GM12874 (cell line): ENCODE results near the gene ADGRL2.

Experiments
- TF ChIP-seq, protein P1 (sequence below): IDR thresholded peaks from 2 replicates; pipeline ENCODE4 v1.5.1; 2011; ENCODE audit warnings: low read depth, mild to moderate bottlenecking, control low read depth, low read length, moderate library complexity; ENCODE audit not compliant: insufficient read depth

ADGRL2 gene

DNA sequence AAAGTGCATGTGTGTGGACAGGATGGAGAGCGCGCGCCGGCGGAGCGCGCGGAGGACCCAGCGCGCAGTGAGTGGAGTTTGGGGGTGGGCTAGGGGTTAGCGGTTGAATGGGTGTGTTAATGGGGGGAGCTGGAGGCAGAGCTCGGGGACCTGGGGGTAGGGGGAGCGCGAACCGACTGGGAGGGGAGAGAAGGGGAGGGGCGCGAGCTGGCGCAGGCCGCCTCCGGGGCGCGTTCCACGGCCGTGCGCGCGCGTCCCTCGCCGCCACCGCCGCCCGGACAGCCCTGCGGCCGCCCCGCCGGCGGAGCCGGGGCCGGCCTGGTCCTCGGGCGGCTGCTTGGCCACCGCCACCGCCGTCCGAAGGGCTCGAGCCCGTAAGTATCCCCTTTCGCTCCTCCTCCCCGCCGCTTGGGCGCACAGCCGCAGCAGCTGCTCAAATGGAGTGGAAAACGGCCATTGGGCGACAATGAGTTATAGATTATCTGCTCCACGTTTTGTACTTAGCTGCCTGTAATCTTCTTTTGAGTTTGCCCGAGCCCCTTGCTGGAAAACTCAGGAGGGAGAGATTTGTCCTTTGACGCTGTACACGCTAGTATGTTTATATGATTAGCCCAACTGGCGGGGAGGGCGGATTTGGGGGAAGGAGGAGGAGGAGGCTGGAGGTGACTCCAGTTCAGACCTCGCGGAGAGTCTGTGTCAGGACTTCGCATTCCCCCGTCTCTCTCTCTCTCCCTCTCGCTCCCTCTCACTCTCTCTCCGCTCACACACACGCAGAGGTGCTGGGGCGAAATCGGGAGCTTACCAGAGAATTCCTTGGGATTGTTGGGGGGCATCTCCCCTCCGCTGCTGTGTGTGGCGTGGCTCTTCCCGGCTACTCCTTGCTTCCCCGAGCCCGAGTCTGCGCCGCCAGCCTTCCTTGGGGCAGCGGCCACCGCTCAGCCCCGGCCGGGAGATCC, at the start of gene ADGRL2:
Gene ADGRL2, plus strand, starts transcription at position 240 of the 956 bp plus-strand sequence. CDS start 36,051 bp downstream, outside the sequence.
- TF ChIP-seq, protein P1, sequence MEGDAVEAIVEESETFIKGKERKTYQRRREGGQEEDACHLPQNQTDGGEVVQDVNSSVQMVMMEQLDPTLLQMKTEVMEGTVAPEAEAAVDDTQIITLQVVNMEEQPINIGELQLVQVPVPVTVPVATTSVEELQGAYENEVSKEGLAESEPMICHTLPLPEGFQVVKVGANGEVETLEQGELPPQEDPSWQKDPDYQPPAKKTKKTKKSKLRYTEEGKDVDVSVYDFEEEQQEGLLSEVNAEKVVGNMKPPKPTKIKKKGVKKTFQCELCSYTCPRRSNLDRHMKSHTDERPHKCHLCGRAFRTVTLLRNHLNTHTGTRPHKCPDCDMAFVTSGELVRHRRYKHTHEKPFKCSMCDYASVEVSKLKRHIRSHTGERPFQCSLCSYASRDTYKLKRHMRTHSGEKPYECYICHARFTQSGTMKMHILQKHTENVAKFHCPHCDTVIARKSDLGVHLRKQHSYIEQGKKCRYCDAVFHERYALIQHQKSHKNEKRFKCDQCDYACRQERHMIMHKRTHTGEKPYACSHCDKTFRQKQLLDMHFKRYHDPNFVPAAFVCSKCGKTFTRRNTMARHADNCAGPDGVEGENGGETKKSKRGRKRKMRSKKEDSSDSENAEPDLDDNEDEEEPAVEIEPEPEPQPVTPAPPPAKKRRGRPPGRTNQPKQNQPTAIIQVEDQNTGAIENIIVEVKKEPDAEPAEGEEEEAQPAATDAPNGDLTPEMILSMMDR, result no peak

DNA sequence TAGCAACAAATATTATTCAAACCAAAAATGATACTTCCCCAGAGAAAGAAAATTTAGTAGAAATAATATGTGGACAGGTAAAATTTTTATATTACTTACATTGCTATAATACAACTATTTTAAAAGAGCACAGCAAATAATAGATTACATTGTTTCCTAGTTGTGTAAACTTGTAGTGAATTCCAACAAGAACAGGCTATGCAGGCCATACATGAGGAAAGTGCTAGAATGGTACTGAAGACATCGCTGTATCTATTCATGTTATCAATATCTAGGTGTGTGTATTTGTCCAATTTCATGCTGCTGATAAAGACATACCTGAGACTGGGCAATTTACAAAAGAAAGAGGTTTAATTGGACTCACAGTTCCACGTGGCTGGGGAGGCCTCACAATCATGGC, 47.9 kb upstream of the ADGRL2 start:
- TF ChIP-seq, protein P1, result no peak

DNA sequence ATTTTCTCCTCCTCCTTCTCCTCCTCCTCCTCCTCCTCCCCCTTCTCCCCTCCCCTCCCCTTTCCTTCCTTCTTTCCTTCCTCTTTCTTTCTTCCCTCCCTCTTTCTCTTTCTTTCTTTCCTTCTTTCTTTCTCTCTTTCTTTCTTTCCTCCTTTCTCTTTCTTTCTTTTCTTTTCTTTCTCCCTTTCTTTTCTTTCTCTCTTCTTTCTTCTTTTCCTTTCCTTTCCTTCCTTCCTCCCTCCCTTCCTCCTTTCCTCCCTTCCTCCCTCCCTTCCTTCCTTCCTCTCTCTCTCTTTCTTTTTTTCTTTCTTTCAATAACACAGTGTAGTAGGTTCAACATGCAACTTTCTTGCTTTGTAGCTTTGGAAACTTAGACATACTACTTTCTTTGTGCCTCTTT, 46.3 kb upstream of the ADGRL2 start:
- TF ChIP-seq, protein P1, result no peak

DNA sequence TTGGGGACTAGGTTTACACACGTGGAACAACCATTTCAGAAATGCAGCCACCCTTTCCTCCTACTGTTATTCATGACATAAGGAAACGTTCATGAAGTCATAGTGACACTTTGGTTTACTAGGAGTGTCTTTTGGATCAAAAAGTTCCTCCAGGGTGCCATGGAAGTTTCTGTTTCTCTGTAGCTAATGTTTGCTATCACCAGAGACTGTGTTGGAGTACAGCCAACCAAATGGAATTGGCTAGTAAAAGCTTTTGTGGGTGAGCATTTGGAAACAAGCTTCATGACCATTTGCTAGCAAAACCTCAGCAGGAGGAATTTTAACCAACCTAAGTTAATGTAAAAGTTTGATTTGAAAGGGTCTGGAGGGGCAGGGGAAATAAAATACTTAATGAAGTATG, 43.9 kb upstream of the ADGRL2 start:
- TF ChIP-seq, protein P1, result no peak

DNA sequence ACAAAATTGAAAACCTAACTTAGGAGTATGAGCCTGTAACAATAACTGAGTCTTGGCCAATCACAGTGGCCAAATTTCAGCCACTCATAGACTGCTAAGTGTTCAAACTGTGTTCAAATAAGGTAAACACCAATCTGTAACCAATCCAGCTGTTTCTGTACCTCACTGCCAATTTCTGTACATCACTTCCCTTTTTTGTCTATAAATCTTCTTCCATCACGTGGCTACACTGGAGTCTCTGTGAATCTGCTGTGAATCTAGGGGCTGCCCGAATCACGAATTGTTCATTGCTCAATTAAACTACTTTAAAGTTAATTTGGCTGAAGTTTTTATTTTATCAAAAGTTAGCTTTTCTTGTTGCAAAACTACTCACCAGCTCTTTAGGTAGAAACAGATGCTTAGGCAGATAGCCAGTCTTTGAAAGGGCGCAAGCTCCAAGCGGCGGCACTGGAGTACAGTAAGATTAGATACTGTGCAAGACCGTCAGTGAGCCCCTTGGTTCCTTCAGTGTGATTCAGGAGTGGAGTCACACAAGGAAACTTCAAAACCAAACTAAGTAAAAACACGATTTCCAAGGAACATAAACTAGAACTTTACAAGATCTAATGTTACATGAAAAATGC, 43.2 kb upstream of the ADGRL2 start:
- TF ChIP-seq, protein P1, result no peak

DNA sequence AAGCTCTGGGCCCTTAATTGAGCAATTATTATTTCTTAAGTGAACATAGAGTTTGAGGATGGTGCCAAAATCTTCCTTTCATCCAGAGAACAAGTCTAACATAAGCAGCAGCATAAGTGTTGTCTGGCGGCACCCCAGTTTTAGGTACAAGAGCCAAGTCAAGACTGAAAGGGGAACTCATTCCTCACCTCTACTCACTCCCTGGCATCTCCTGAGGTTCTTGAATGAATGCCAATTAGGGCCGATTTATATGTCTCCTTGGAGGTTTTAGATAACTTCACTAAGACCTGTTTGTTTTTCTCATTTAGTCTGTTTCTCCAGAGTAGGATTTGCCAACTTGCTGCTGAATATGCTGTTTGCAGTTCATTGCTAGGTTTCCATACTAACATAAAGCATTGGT, 42.6 kb upstream of the ADGRL2 start:
- TF ChIP-seq, protein P1, result no peak

DNA sequence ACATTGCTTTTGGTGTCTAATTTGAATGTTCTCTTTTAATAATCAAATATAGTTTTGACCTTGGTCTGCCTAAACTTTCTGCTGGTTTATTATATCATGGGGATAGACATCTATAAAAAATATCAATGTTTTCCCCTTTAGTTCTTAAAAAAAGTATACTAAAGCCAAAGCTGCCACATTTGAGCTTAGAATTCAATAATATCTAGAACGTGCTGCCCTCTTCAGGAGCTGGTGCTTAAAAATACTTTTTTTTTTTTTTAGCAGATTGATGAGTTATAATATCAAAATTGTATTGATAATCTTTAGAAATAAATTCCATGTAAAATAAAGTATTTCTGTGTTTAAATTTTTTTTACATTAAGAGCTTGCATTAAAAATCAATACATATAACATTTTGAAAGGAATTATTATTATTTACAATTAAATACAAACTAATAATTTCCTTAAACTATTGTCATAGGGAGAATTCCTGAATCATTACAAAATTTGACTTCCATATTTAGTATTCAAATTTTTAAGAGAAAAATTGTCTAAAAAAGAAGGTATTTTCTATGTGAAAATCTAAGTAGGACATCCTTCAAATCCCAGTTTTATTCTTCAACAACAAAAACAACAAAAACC, 40.1 kb upstream of the ADGRL2 start:
- TF ChIP-seq, protein P1, result no peak
